K562 (cell line): ENCODE measurements around the gene INTS1. TPM values are rescaled to one million over a fixed set of nuclear protein-coding genes. Genes with fewer than 3 reads are reported as not detected.

ENCODE experiments used
- BCOR ChIP-seq: fragments of 450-650 bp; IDR thresholded peaks from 2 replicates; pipeline ENCODE4 v1.6.1; 2016
- CEBPB ChIP-seq: fragments of 450-650 bp; IDR thresholded peaks from 2 replicates; pipeline ENCODE4 v1.6.1; 2016; ENCODE audit warnings: missing genetic modification characterization, missing compliant biosample characterization
- CREB1 ChIP-seq, 2 experiments: sonication (generic) in 1 of 2; formaldehyde crosslinking in 1 of 2; IDR thresholded peaks; 2 replicates each; pipeline versions ENCODE4 v1.6.1 to v1.8.0; 2012 to 2022; ENCODE audit warnings: inconsistent platforms in 1 of 2, mild to moderate bottlenecking in 1 of 2, missing genetic modification reagents in 1 of 2, moderate library complexity in 1 of 2
- GTF2B ChIP-seq: IDR thresholded peaks from 2 replicates; pipeline ENCODE4 v1.6.1; 2011; ENCODE audit not compliant: insufficient read length; ENCODE audit errors: extremely low read depth
- IFI16 ChIP-seq: fragments of 250-450 bp; sonication (Bioruptor Pico); IDR thresholded peaks from 2 replicates; pipeline ENCODE4 v2.1.2; 2022; ENCODE audit warnings: mild to moderate bottlenecking, inconsistent platforms
- LEF1 ChIP-seq: fragments of 450-650 bp; IDR thresholded peaks from 2 replicates; pipeline ENCODE4 v1.6.1; 2016; ENCODE audit warnings: mild to moderate bottlenecking
- NELFE ChIP-seq: IDR thresholded peaks from 2 replicates; pipeline ENCODE4 v1.6.1; 2011; ENCODE audit warnings: mild to moderate bottlenecking; ENCODE audit not compliant: insufficient read depth, insufficient read length
- PCBP1 ChIP-seq: fragments of 200-400 bp; formaldehyde crosslinking; IDR thresholded peaks from 2 replicates; pipeline ENCODE4 v1.6.1; 2018; ENCODE audit warnings: mild to moderate bottlenecking, low read depth, low read length; ENCODE audit not compliant: poor library complexity, severe bottlenecking
- PHF21A ChIP-seq: fragments of 450-650 bp; IDR thresholded peaks from 2 replicates; pipeline ENCODE4 v1.6.1; 2017; ENCODE audit warnings: low read depth, borderline replicate concordance
- PML ChIP-seq: IDR thresholded peaks from 2 replicates; pipeline ENCODE4 v1.6.1; 2012; ENCODE audit warnings: low read length, inconsistent platforms
- TOE1 ChIP-seq, 2 experiments: fragments of 450-650 bp in 1 of 2; sonication (generic) in 1 of 2; formaldehyde crosslinking in 1 of 2; IDR thresholded peaks; 2 replicates each; pipeline versions ENCODE4 v1.7.1 to v1.8.0; 2016 to 2022; ENCODE audit warnings: borderline replicate concordance in 2 of 2, mild to moderate bottlenecking in 2 of 2, antibody characterized with exemption in 1 of 2, inconsistent platforms in 1 of 2, low read depth in 1 of 2, missing genetic modification reagents in 1 of 2, moderate library complexity in 1 of 2
- TRIM24 ChIP-seq, 2 experiments: fragments of 450-650 bp; IDR thresholded peaks; 2 replicates each; pipeline ENCODE4 v1.6.1; 2016
- TRIM28 ChIP-seq: fragments of 450-650 bp; IDR thresholded peaks from 2 replicates; pipeline ENCODE4 v1.6.1; 2017
- ZNF3 ChIP-seq: fragments of 250-450 bp; sonication (Bioruptor Pico); IDR thresholded peaks from 2 replicates; pipeline ENCODE4 v1.5.0; 2021; ENCODE audit warnings: mild to moderate bottlenecking, moderate library complexity
- ZZZ3 ChIP-seq: fragments of 450-650 bp; IDR thresholded peaks from 2 replicates; pipeline ENCODE4 v1.6.1; 2016; ENCODE audit warnings: antibody characterized with exemption, mild to moderate bottlenecking, moderate library complexity
- polyA plus RNA-seq, 8 experiments: library from polyadenylated mRNA; depleted of rRNA in 4 of 8; stranded (reverse) in 5 of 8; unstranded in 3 of 8; fragments of >200 nt; fragmentation: Nextera tagmentation in 2 of 8; fragmentation: Illumina TruSeq in 1 of 8; extraction: Ambion mirVana in 2 of 8; extraction: Trizol in 1 of 8; gene quantifications; 2 replicates each; pipeline versions ENCODE4 v1.2.1 to v1.2.3, GENCODE V29; 2011 to 2014; ENCODE audit warnings: inconsistent platforms in 1 of 8, missing spikeins in 1 of 8
- total RNA-seq, 7 experiments: library from RNA; depleted of rRNA in 6 of 7; stranded (reverse); fragments of >200 nt in 6 of 7; fragmentation: Illumina TruSeq in 2 of 7; extraction: Trizol in 2 of 7; gene quantifications; 2 replicates each; pipeline versions ENCODE4 v1.2.1 to v1.2.3, GENCODE V29; 2011 to 2021; ENCODE audit warnings: low replicate concordance in 1 of 7
- TF ChIP-seq, protein P1 (sequence below): fragments of 250-450 bp; sonication (Bioruptor Pico); IDR thresholded peaks from 2 replicates; pipeline ENCODE4 v1.4.0; 2020; ENCODE audit warnings: mild to moderate bottlenecking, moderate library complexity
- TF ChIP-seq, protein P2 (sequence below): sonication (generic); formaldehyde crosslinking; IDR thresholded peaks from 2 replicates; pipeline ENCODE4 v1.8.0; 2022; ENCODE audit warnings: mild to moderate bottlenecking, missing genetic modification reagents
- TF ChIP-seq, protein P3 (sequence below), 2 experiments: IDR thresholded peaks; 2 replicates each; pipeline ENCODE4 v1.6.1; 2011; ENCODE audit warnings: borderline replicate concordance in 1 of 2, control low read depth in 1 of 2, low read depth in 1 of 2, low read length in 1 of 2, mild to moderate bottlenecking in 1 of 2, mixed read lengths in 1 of 2, moderate library complexity in 1 of 2; ENCODE audit not compliant: insufficient read depth in 1 of 2, insufficient read length in 1 of 2, poor library complexity in 1 of 2, severe bottlenecking in 1 of 2; ENCODE audit errors: extremely low read depth in 1 of 2
- TF ChIP-seq, protein P4 (sequence below): fragments of 250-450 bp; sonication (Bioruptor Pico); IDR thresholded peaks from 2 replicates; pipeline ENCODE4 v1.8.0; 2022; ENCODE audit warnings: inconsistent platforms, mild to moderate bottlenecking, moderate library complexity, borderline replicate concordance
- TF ChIP-seq, protein P5 (sequence below): conservative IDR thresholded peaks from 2 replicates; pipeline ENCODE4 v1.6.1; 2011; ENCODE audit warnings: low read depth, mild to moderate bottlenecking, low read length; ENCODE audit not compliant: control insufficient read depth

The INTS1 gene
- total and polyA plus RNA-seq, 9 of the 15 experiments (the other 6 are each of a cell fraction or from before 2014, with no cell fraction given) = 0.34 to 119 (median 18.5) TPM

DNA sequence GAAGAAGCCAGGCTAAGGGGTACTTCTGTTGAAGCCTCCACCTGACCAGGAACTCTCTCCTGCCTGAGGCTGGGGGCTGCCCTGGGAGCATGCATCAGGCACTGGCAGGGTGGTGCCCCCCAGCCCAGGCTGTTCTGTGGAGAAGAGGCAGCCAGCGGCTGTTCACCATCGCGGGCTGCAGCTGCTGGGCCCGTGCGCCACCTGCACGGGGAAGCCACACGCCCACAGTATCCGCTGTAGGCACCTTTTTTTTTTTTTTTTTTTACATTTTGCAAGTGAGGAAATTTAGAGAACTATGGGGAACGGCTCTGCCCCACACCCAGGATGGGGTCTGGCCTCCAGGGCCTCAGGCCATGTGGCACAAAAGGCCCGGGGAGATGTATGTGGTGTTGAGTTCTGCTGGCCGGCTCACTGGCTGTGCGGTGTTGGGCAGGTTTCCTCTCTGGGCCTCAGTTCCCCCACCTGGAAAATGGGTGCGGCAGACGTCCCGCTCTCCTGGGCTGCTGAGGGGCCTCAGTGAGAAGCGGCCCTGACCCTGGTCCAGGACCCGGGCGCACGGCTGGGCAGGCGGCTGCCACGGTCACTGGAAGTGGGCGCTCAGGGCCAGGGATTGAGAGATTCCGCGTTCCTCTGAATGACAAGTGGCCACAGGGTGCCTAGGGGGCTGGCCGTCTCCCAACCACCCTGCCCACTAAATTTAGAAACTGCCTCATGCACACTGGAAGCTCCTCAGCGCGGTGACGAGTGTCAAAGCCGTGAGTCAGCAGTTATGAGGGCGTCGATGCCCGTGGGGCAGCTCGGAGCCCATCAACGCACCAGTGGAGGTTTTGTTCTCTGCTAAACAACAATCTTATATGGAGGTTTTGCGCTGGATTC is 8.8 kb upstream of the INTS1 start (continued):
- TF ChIP-seq NELFE = no peak
- TF ChIP-seq, protein P1, sequence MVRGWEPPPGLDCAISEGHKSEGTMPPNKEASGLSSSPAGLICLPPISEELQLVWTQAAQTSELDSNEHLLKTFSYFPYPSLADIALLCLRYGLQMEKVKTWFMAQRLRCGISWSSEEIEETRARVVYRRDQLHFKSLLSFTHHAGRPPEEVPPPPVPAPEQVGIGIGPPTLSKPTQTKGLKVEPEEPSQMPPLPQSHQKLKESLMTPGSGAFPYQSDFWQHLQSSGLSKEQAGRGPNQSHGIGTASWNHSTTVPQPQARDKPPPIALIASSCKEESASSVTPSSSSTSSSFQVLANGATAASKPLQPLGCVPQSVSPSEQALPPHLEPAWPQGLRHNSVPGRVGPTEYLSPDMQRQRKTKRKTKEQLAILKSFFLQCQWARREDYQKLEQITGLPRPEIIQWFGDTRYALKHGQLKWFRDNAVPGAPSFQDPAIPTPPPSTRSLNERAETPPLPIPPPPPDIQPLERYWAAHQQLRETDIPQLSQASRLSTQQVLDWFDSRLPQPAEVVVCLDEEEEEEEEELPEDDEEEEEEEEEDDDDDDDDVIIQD (CRISPR knock-in tag) = no peak
- no peak for TF ChIP-seq IFI16 (CRISPR knock-in tag)
- TF ChIP-seq, protein P2, sequence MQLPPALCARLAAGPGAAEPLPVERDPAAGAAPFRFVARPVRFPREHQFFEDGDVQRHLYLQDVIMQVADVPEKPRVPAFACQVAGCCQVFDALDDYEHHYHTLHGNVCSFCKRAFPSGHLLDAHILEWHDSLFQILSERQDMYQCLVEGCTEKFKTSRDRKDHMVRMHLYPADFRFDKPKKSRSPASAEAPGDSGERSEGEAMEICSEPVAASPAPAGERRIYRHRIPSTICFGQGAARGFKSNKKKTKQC (CRISPR knock-in tag) = no peak
- no peak for TF ChIP-seq PML
- no peak for TF ChIP-seq PHF21A
- no peak for TF ChIP-seq CREB1 (IDR thresholded peaks at IDR 0.05)
- TF ChIP-seq CREB1 (CRISPR knock-in tag; IDR thresholded peaks at IDR 0.05) = peak; percentile 25; the same call in 1 of the 2 replicates
- TF ChIP-seq, protein P3, sequence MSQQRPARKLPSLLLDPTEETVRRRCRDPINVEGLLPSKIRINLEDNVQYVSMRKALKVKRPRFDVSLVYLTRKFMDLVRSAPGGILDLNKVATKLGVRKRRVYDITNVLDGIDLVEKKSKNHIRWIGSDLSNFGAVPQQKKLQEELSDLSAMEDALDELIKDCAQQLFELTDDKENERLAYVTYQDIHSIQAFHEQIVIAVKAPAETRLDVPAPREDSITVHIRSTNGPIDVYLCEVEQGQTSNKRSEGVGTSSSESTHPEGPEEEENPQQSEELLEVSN (IDR thresholded peaks at IDR 0.05; ENCODE audit: borderline replicate concordance in 1 of 2, extremely low read depth in 1 of 2, insufficient read depth in 1 of 2, insufficient read length in 1 of 2, low read depth in 1 of 2, low read length in 1 of 2, poor library complexity in 1 of 2, severe bottlenecking in 1 of 2) = peak in 1 of 2 experiments; percentile 25
- no peak for TF ChIP-seq CEBPB (tag)
- TF ChIP-seq, protein P4, sequence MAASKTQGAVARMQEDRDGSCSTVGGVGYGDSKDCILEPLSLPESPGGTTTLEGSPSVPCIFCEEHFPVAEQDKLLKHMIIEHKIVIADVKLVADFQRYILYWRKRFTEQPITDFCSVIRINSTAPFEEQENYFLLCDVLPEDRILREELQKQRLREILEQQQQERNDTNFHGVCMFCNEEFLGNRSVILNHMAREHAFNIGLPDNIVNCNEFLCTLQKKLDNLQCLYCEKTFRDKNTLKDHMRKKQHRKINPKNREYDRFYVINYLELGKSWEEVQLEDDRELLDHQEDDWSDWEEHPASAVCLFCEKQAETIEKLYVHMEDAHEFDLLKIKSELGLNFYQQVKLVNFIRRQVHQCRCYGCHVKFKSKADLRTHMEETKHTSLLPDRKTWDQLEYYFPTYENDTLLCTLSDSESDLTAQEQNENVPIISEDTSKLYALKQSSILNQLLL = no peak
- no peak for TF ChIP-seq ZNF3
- TF ChIP-seq ZZZ3 = no peak
- TF ChIP-seq TRIM24 (IDR thresholded peaks at IDR 0.05) = no peak
- no peak for TF ChIP-seq PCBP1
- TF ChIP-seq GTF2B = no peak
- no peak for TF ChIP-seq TOE1 (IDR thresholded peaks at IDR 0.05; ENCODE audit: borderline replicate concordance)
- no peak for TF ChIP-seq TOE1 (CRISPR knock-in tag; IDR thresholded peaks at IDR 0.05; ENCODE audit: borderline replicate concordance, low read depth)
- TF ChIP-seq, protein P5, sequence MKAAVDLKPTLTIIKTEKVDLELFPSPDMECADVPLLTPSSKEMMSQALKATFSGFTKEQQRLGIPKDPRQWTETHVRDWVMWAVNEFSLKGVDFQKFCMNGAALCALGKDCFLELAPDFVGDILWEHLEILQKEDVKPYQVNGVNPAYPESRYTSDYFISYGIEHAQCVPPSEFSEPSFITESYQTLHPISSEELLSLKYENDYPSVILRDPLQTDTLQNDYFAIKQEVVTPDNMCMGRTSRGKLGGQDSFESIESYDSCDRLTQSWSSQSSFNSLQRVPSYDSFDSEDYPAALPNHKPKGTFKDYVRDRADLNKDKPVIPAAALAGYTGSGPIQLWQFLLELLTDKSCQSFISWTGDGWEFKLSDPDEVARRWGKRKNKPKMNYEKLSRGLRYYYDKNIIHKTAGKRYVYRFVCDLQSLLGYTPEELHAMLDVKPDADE = no peak
- no peak for TF ChIP-seq LEF1
- TF ChIP-seq TRIM28 = no peak
- TF ChIP-seq BCOR = peak; percentile 57; the same call in 1 of the 2 replicates
